Measurements from ENCODE around the gene PTH2. TPM values are rescaled to one million over a fixed set of nuclear protein-coding genes. Genes with fewer than 3 reads are reported as not detected.
A peak's percentile ranks its signal among the peaks of the same experiment; 100 is the strongest.

The PTH2 gene, protein sequence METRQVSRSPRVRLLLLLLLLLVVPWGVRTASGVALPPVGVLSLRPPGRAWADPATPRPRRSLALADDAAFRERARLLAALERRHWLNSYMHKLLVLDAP
- total RNA-seq (not detected), polyA plus RNA-seq (ENCODE audit: insufficient read depth in 1 of 8, insufficient read length in 8 of 8, low replicate concordance in 1 of 8) (under 1 TPM in 1 of 8 donors, not detected in 7; 0.28 TPM)
- long read RNA-seq, donor 1: 0 reads
- long read RNA-seq, donor 2: 0 reads
- long read RNA-seq, donor 3: 0 reads
- long read RNA-seq, donor 4: 0 reads
- long read RNA-seq, donor 5: 0 reads
- long read RNA-seq, donor 6: 0 reads
- long read RNA-seq, donor 7: 0 reads
- long read RNA-seq, donor 8: 0 reads
- long read RNA-seq, donor 9: 0 reads
- long read RNA-seq, donor 10: 0 reads
- long read RNA-seq, donor 11: 0 reads

DNA sequence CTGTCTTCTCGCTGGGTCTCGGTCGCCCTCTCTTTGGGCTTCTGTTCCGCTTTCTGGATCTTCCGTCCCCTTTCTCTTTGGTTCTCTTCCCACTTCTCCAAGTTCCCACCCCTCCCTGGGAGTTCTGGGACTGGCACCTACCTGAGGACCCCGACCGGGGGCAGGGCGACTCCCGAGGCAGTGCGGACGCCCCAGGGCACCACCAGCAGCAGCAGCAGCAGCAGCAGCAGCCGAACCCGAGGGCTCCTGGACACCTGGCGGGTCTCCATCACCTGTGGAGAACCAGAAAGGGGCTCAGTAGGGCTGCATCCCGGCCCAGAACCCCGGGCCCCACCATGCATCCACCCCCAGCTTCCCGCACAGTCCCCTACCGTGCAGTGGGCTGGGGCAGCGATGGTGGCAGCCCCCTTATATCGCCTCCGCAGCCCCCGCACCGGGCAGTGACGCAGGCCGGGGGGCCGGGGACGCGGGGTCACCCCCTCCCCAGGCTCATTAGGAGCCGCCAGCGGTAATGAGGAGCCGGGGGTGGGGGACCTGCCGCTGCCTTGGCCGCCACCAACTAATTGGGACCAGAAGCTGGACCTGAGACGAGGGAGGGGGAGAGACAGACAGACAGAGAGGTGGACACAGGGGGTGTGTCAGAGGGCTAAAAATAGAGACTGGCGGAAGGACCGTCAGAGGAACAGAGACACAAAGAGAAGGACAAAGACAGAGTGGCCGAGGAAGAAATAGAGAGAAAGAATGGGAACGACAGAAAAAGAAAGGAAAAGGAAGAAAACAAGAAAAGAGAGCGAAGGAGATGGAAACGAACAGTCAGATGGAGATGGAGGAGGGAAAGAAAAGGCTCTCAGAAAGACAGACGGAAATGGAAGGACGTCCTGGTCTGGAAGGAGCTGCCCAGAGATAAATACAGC is at the start of gene PTH2:
Gene PTH2 (minus strand): TSS at position 371 of the 914 bp plus-strand sequence. CDS start 102 bp downstream, at position 269.
- Histone ChIP-seq H3K4me3 (ENCODE audit: low read length) (no peak within 1 kb of the TSS), H3K9me3 (replicated peaks; ENCODE audit: control insufficient read depth, low read depth, low read length) (no peaks in the 10 kb centered on the region), H3K27me3 (ENCODE audit: control insufficient read depth, insufficient read depth, low read length) (peaks cover 97% of the 10 kb centered on the region), H3K36me3 (ENCODE audit: control insufficient read depth, insufficient read depth, low read length) (no peaks in the 10 kb centered on the region), H3K27ac (ENCODE audit: low read length) (no peak within 1 kb of the TSS), H3K4me1 (ENCODE audit: control insufficient read depth, insufficient read depth, low read length) (peaks cover 23% of the 10 kb centered on the region)
- WGBS (ENCODE audit: insufficient coverage): 4% methylated on average over 35 of the region's 42 CpGs
- DNase-seq: no peak

DNA sequence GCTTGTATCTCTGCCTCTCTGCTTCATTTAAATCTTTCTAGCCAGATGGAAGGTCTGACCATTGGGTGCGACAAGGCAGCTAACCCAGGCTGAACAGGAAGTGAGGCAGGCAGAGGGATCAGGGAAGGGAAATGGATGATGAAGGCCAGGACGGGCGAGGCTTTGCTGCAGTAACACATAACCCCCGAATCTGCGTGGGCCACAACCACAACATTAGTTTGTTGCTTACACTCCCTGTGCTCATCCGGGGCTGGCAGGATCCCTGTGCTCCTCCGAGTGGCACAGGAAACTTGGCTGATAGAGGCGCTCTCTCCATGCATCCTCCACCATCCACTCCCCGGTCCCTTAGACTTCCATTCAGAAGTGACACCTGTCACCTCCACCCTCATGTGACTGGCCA is 49.7 kb upstream of the PTH2 start:
- H3K36me3 ChIP-seq (ENCODE audit: control insufficient read depth, insufficient read depth, low read length): peaks cover 8% of the 10 kb centered on the region
- no peaks in the 10 kb centered on the region for H3K9me3 ChIP-seq (replicated peaks; ENCODE audit: control insufficient read depth, low read depth, low read length)
- WGBS (ENCODE audit: insufficient coverage): 76% methylated on average over 4 of the region's 9 CpGs
- H3K27me3 ChIP-seq (ENCODE audit: control insufficient read depth, insufficient read depth, low read length): peaks cover 2% of the 10 kb centered on the region
- no peak for DNase-seq
- H3K4me1 ChIP-seq (ENCODE audit: control insufficient read depth, insufficient read depth, low read length): peaks cover 39% of the 10 kb centered on the region
- H3K4me3 ChIP-seq (ENCODE audit: low read length): no peak overlapping the region
- no peak overlapping the region for H3K27ac ChIP-seq (ENCODE audit: low read length)

DNA sequence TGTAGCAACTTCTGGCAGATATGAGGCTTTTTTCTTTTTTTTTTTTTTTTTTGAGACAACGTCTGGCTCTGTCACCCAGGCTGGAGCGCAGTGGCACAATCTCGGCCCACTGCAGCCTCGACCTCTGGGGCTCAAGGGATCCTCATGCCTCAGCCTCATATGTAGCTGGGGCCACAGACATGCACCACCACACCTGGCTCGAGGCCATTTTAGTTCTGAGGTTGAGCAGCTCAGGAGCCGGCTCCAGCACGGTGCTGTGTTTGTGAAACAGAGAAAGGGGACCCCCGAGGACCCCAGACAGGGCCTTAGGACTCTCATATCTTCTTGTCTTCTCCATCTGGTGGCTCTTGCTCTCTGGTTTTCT is 47.4 kb upstream of the PTH2 start:
- DNase-seq: no peak
- Histone ChIP-seq H3K4me3 (ENCODE audit: low read length) (no peak overlapping the region), H3K27ac (ENCODE audit: low read length) (no peak overlapping the region), H3K9me3 (replicated peaks; ENCODE audit: control insufficient read depth, low read depth, low read length) (no peaks in the 10 kb centered on the region), H3K4me1 (ENCODE audit: control insufficient read depth, insufficient read depth, low read length) (peaks cover 33% of the 10 kb centered on the region), H3K36me3 (ENCODE audit: control insufficient read depth, insufficient read depth, low read length) (peaks cover 16% of the 10 kb centered on the region), H3K27me3 (ENCODE audit: control insufficient read depth, insufficient read depth, low read length) (peaks cover 2% of the 10 kb centered on the region)
- WGBS (ENCODE audit: insufficient coverage): 58% methylated on average over 3 of the region's 8 CpGs

DNA sequence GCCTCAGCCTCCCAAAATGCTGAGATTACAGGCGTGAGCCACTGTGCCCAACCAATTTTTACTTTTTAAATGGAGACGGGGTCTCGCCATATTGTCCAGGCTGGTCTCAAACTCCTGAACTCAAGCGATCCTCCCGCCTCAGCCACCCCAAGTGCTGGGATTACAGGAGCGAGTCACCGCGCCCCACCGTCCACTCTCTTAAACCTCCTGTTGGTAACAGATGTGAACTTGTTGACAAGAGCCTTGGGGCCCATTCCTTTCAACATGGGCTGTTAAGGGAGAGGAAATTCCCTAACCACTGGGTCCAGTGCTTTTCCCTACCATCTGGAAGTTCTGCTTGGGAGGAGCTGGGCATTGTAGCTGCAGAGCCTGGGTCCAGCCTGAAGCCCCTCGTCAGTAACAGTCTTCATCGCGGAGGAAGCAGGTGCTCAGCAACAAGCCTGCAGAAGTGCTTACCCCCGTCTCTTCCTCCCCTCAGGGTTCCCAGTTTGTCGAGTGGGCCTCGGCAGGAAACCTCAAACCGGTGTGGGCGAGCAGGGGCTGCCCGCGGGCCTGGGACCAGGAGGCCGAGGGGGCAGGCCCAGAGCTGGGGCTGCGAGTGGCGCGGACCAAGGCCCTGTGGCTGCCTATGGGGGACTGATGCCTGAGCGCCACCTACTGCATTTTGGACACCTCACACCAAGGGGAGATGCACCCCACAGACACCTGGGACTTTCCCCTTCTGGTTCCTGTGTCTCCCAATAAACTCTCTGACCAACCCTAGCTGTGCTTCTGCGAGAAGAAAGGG is 46.8 kb upstream of the PTH2 start:
- peak; percentile 36 for DNase-seq
- Histone ChIP-seq H3K4me1 (ENCODE audit: control insufficient read depth, insufficient read depth, low read length) (peaks cover 33% of the 10 kb centered on the region), H3K36me3 (ENCODE audit: control insufficient read depth, insufficient read depth, low read length) (peaks cover 21% of the 10 kb centered on the region), H3K9me3 (replicated peaks; ENCODE audit: control insufficient read depth, low read depth, low read length) (no peaks in the 10 kb centered on the region), H3K27ac (ENCODE audit: low read length) (peak overlapping the region; percentile 65), H3K4me3 (ENCODE audit: low read length) (no peak overlapping the region), H3K27me3 (ENCODE audit: control insufficient read depth, insufficient read depth, low read length) (peaks cover 2% of the 10 kb centered on the region)
- WGBS (ENCODE audit: insufficient coverage): 58% methylated on average over 12 of the region's 25 CpGs

DNA sequence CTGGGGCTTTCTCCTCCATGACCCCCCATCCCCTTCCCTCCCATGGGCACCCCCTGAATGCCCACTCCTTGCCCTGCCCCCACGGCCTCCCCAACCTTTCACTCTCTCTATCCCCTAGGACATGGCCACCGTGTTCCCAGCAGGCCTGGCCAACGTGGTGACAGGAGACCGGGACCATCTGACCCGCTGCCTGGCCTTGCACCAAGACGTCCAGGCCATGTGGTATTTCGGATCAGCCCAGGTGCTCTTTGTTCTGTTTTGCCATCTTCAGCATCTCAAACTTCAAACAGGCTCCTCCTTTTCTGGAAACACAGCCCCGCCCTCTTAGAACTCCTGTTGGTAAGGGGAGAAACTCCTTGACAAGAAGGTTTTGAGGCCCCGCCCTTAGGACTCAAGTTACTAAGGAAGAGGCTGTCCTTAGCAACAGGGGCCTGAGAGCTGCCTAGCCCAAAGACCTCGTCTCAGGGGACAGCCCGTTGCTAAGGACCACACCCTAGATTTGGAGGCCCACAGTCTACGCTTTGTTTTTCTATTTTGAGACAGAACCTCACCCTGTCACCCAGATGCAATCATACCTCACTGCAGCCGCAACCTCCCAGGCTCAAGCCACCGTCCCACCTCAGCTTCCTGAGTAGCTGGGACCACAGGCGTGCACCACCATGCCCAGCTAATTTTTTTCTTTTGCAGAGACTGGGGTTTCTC is 45.7 kb upstream of the PTH2 start:
- Histone ChIP-seq H3K4me1 (ENCODE audit: control insufficient read depth, insufficient read depth, low read length) (peaks cover 24% of the 10 kb centered on the region), H3K36me3 (ENCODE audit: control insufficient read depth, insufficient read depth, low read length) (peaks cover 27% of the 10 kb centered on the region), H3K4me3 (ENCODE audit: low read length) (no peak overlapping the region), H3K27me3 (ENCODE audit: control insufficient read depth, insufficient read depth, low read length) (no peaks in the 10 kb centered on the region), H3K27ac (ENCODE audit: low read length) (peak overlapping the region; percentile 74), H3K9me3 (replicated peaks; ENCODE audit: control insufficient read depth, low read depth, low read length) (no peaks in the 10 kb centered on the region)
- 37% methylated on average over 12 of the region's 15 CpGs for WGBS (ENCODE audit: insufficient coverage)
- peak; percentile 97 for DNase-seq

DNA sequence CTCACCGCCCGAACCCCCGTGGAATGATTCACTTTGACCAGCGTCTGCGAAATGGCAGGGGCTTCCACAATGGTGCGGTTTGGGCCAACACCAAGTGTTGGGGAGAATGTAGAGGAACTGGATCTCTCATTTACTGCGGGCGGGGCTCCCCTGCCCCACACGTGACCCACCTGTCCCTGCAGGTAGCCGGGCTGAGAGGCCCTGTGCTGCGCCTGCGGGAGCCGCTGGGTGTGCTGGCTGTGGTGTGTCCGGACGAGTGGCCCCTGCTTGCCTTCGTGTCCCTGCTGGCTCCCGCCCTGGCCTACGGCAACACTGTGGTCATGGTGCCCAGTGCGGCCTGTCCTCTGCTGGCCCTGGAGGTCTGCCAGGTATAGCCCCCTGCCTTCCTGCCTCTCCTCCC is 45.0 kb upstream of the PTH2 start:
- no peak overlapping the region for H3K4me3 ChIP-seq (ENCODE audit: low read length)
- DNase-seq: no peak
- no peaks in the 10 kb centered on the region for H3K27me3 ChIP-seq (ENCODE audit: control insufficient read depth, insufficient read depth, low read length)
- peaks cover 20% of the 10 kb centered on the region for H3K4me1 ChIP-seq (ENCODE audit: control insufficient read depth, insufficient read depth, low read length)
- peak overlapping the region; percentile 74 for H3K27ac ChIP-seq (ENCODE audit: low read length)
- H3K36me3 ChIP-seq (ENCODE audit: control insufficient read depth, insufficient read depth, low read length): peaks cover 30% of the 10 kb centered on the region
- 90% methylated on average over 17 of the region's 19 CpGs for WGBS (ENCODE audit: insufficient coverage)
- no peaks in the 10 kb centered on the region for H3K9me3 ChIP-seq (replicated peaks; ENCODE audit: control insufficient read depth, low read depth, low read length)

DNA sequence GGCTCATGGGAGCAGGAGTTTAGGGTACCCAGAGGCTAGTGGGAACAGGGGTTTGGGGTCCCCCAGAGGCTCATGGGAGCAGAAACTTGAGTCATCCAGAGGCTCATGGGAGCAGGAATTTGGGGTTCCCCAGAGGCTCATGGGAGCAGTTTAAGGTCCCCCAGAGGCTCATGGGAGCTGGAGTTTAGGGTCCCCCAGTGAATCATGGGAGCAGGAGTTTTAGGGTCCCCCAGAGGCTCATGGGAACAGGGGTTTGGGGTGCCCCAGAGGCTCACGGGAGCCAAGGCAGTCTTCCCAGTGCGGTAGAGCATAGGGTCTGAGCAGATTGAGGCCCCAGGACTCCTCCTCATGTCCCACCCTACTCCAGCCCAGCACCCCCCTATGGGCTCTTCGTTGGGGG is 42.1 kb upstream of the PTH2 start:
- no peaks in the 10 kb centered on the region for H3K9me3 ChIP-seq (replicated peaks; ENCODE audit: control insufficient read depth, low read depth, low read length)
- no peaks in the 10 kb centered on the region for H3K27me3 ChIP-seq (ENCODE audit: control insufficient read depth, insufficient read depth, low read length)
- no peak overlapping the region for H3K4me3 ChIP-seq (ENCODE audit: low read length)
- WGBS (ENCODE audit: insufficient coverage): 89% methylated on average over 3 of the region's 3 CpGs
- DNase-seq: no peak
- H3K36me3 ChIP-seq (ENCODE audit: control insufficient read depth, insufficient read depth, low read length): peaks cover 39% of the 10 kb centered on the region
- peaks cover 20% of the 10 kb centered on the region for H3K4me1 ChIP-seq (ENCODE audit: control insufficient read depth, insufficient read depth, low read length)
- H3K27ac ChIP-seq (ENCODE audit: low read length): no peak overlapping the region

DNA sequence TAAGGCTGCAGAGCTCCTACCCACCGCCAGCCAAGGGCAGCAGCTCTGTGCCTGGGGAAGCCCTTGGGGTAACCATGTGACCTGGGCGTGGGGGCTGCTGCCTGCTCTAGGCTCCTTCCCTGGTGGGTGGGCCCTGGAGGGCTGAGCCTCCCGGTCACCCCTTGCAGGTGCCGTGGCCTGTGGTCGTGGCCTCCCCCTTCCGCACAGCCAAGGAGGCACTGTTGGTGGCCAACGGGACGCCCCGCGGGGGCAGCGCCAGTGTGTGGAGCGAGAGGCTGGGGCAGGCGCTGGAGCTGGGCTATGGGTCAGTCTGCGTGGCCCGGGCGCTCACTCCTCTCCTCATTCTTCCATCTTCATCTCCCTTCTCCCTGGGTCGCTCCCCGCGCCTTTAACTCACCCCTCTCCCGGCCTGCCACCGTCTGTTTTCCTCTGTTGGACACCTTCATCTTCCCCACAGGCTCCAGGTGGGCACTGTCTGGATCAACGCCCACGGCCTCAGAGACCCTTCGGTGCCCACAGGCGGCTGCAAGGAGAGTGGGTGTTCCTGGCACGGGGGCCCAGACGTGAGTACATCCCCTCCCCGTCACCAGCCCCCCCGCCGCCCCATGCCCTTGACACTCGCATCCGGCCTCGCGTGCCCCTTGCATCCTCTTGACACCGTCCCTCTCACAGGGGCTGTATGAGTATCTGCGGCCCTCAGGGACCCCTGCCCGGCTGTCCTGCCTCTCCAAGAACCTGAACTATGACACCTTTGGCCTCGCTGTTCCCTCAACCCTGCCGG is 40.9 kb upstream of the PTH2 start:
- no peak overlapping the region for H3K27ac ChIP-seq (ENCODE audit: low read length)
- H3K36me3 ChIP-seq (ENCODE audit: control insufficient read depth, insufficient read depth, low read length): peaks cover 45% of the 10 kb centered on the region
- H3K4me1 ChIP-seq (ENCODE audit: control insufficient read depth, insufficient read depth, low read length): peaks cover 11% of the 10 kb centered on the region
- no peak overlapping the region for H3K4me3 ChIP-seq (ENCODE audit: low read length)
- 91% methylated on average over 30 of the region's 39 CpGs for WGBS (ENCODE audit: insufficient coverage)
- no peaks in the 10 kb centered on the region for H3K9me3 ChIP-seq (replicated peaks; ENCODE audit: control insufficient read depth, low read depth, low read length)
- no peak for DNase-seq
- no peaks in the 10 kb centered on the region for H3K27me3 ChIP-seq (ENCODE audit: control insufficient read depth, insufficient read depth, low read length)

DNA sequence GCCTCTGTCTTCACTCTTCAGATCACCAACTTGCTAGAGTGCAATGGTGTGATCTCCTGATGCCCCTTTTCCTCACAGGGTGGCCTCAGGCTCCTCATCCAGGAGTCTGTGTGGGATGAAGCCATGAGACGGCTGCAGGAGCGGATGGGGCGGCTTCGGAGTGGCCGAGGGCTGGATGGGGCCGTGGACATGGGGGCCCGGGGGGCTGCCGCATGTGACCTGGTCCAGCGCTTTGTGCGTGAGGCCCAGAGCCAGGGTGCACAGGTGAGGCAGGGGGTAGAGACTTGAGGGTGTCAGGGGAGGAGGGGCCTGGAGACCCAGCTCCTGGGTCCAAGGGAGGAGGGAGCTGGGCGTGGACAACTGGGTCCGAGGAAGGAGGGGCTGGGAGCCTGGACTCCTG is 39.3 kb upstream of the PTH2 start:
- Histone ChIP-seq H3K27ac (ENCODE audit: low read length) (no peak overlapping the region), H3K9me3 (replicated peaks; ENCODE audit: control insufficient read depth, low read depth, low read length) (no peaks in the 10 kb centered on the region), H3K36me3 (ENCODE audit: control insufficient read depth, insufficient read depth, low read length) (peaks cover 44% of the 10 kb centered on the region), H3K27me3 (ENCODE audit: control insufficient read depth, insufficient read depth, low read length) (no peaks in the 10 kb centered on the region), H3K4me1 (ENCODE audit: control insufficient read depth, insufficient read depth, low read length) (no peaks in the 10 kb centered on the region), H3K4me3 (ENCODE audit: low read length) (no peak overlapping the region)
- DNase-seq: no peak
- WGBS (ENCODE audit: insufficient coverage): 87% methylated on average over 12 of the region's 12 CpGs
